Progenitor cell of endocrine pancreas (in vitro differentiated cells): ENCODE results near the gene SH3BP5. TPM values are rescaled to one million over a fixed set of nuclear protein-coding genes. Genes with fewer than 3 reads are reported as not detected.

Source experiments
- DNase-seq: peaks from one replicate; pipeline ENCODE4 v3.0.0; 2021; ENCODE audit warnings: low spot score; ENCODE audit not compliant: unreplicated experiment
- H3K27ac Mint-ChIP-seq: 2 replicates; pipeline ENCODE4 v1.8.0; 2021; ENCODE audit warnings: mild to moderate bottlenecking, moderate library complexity, mixed read lengths
- H3K27me3 Mint-ChIP-seq: 2 replicates; pipeline ENCODE4 v1.8.0; 2021; ENCODE audit warnings: mixed read lengths
- H3K36me3 Mint-ChIP-seq: 2 replicates; pipeline ENCODE4 v1.8.0; 2022; ENCODE audit warnings: mixed read lengths; ENCODE audit not compliant: insufficient read depth
- H3K4me1 Mint-ChIP-seq: 2 replicates; pipeline ENCODE4 v1.8.0; 2021; ENCODE audit warnings: low read depth, mixed read lengths
- H3K4me3 Mint-ChIP-seq: 2 replicates; pipeline ENCODE4 v1.8.0; 2021; ENCODE audit warnings: low read depth, mild to moderate bottlenecking, moderate library complexity, mixed read lengths
- H3K9me3 Mint-ChIP-seq: 2 replicates; pipeline ENCODE4 v1.8.0; 2021; ENCODE audit warnings: low read depth, mixed read lengths
- total RNA-seq: library from RNA; stranded (reverse); gene quantifications from 2 replicates; pipeline ENCODE4 v1.2.1, GENCODE V29; 2021
- TF ChIP-seq, protein P1 (sequence below): fragments of 200-600 bp; sonication (generic); IDR thresholded peaks from one replicate; pipeline ENCODE4 v1.5.0; 2021; ENCODE audit warnings: antibody characterized with exemption, mild to moderate bottlenecking; ENCODE audit not compliant: unreplicated experiment

The SH3BP5 gene
- total RNA-seq, 1 donor from 2014 or later, result 11.6 TPM

DNA sequence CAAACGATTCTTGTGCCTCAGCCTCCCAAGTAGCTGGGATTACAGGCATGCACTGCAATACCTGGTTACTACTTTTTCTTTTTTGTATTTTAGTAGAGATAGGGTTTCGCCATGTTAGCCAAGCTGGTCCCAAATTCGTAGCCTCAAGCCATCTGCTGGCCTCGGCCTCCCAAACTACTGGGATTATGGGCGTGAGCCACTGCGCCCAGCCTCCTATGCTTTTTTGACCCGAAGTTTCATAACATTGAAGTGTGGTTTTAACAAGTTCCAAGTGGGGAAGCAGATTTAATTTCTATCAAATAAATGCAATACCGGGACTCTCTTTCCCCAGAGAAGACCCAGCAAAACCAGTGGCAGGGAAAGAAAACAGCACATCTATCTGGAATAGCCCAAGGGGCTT lies 13.7 kb downstream of the SH3BP5 start:
- no peaks in the 10 kb centered on the region for H3K36me3 Mint-ChIP-seq
- no peaks in the 10 kb centered on the region for H3K27me3 Mint-ChIP-seq
- TF ChIP-seq, protein P1, sequence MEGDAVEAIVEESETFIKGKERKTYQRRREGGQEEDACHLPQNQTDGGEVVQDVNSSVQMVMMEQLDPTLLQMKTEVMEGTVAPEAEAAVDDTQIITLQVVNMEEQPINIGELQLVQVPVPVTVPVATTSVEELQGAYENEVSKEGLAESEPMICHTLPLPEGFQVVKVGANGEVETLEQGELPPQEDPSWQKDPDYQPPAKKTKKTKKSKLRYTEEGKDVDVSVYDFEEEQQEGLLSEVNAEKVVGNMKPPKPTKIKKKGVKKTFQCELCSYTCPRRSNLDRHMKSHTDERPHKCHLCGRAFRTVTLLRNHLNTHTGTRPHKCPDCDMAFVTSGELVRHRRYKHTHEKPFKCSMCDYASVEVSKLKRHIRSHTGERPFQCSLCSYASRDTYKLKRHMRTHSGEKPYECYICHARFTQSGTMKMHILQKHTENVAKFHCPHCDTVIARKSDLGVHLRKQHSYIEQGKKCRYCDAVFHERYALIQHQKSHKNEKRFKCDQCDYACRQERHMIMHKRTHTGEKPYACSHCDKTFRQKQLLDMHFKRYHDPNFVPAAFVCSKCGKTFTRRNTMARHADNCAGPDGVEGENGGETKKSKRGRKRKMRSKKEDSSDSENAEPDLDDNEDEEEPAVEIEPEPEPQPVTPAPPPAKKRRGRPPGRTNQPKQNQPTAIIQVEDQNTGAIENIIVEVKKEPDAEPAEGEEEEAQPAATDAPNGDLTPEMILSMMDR, result no peak
- peaks cover 15% of the 10 kb centered on the region for H3K4me1 Mint-ChIP-seq
- H3K9me3 Mint-ChIP-seq, result no peaks in the 10 kb centered on the region
- no peak overlapping the region for H3K4me3 Mint-ChIP-seq
- no peak overlapping the region for H3K27ac Mint-ChIP-seq
- DNase-seq, result no peak

DNA sequence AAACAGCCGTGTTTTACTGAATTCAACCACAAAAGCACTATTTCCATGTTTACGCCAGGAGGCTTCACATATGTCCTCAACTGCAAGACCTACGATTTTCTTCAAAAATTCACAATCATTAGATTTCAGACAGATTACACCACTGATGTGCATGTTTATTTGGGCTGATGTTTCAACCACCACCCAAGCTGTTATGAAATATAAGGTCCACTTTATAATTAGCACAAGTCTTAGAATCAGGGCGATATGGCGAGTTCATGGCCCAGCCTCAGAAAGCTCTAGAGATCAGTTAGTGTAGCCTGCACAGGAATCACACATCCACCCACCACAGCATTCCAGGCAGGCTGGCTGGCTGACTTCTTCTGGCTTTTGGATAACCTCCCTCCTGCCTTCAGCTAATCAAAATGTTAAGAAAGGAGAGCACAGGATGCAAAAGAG lies 15.4 kb downstream of the SH3BP5 start:
- H3K36me3 Mint-ChIP-seq, result no peaks in the 10 kb centered on the region
- TF ChIP-seq, protein P1, result no peak
- no peak overlapping the region for H3K4me3 Mint-ChIP-seq
- DNase-seq, result no peak
- H3K27me3 Mint-ChIP-seq, result no peaks in the 10 kb centered on the region
- no peak overlapping the region for H3K27ac Mint-ChIP-seq
- H3K4me1 Mint-ChIP-seq, result peaks cover 18% of the 10 kb centered on the region
- no peaks in the 10 kb centered on the region for H3K9me3 Mint-ChIP-seq

DNA sequence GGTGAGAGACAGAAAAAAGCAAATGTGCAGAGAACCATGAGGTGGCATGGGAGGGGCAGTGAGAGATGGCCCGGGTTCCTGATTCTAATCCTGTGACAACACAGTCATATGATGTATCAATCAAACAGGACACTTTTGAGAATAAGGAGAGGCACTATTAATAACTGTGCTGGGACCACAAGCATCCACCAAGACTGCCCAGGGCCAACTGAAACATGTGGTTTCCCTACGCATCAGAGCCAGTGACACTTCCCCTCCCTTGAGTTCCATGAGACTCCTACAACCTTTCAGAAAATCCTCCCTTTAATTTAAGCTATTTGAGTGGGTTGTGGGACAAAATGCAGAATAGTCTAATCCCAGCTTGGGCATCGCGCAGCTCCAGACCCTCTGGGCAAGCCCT lies 17.4 kb downstream of the SH3BP5 start:
- Mint-ChIP-seq H3K27ac (no peak overlapping the region), H3K9me3 (no peaks in the 10 kb centered on the region), H3K4me1 (peaks cover 29% of the 10 kb centered on the region), H3K4me3 (no peak overlapping the region), H3K36me3 (no peaks in the 10 kb centered on the region), H3K27me3 (no peaks in the 10 kb centered on the region)
- no peak for DNase-seq
- TF ChIP-seq, protein P1, result no peak

DNA sequence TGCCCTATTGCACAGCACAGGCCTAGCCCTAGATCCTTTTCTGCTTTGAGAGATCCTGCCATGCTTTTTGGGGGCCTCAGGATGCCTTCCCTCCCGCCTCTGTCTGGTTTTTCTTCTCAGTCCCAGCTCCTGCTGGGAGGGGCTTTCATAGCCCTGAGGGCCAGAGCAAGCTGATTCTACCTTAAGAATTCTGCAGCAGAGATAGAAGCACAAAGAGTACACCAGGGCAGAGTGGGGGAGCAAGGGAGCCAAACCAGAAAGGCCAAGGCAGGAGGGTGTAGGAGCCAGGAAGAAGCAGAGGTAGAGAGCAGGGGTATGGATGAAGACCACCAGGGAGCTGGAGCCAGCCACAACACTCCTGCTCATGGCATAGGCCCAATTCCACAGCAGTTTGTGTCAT lies 18.1 kb downstream of the SH3BP5 start:
- H3K36me3 Mint-ChIP-seq, result no peaks in the 10 kb centered on the region
- TF ChIP-seq, protein P1, result no peak
- peaks cover 28% of the 10 kb centered on the region for H3K4me1 Mint-ChIP-seq
- no peak for DNase-seq
- H3K9me3 Mint-ChIP-seq, result no peaks in the 10 kb centered on the region
- no peaks in the 10 kb centered on the region for H3K27me3 Mint-ChIP-seq
- H3K4me3 Mint-ChIP-seq, result no peak overlapping the region
- peak overlapping the region; percentile 6 for H3K27ac Mint-ChIP-seq

DNA sequence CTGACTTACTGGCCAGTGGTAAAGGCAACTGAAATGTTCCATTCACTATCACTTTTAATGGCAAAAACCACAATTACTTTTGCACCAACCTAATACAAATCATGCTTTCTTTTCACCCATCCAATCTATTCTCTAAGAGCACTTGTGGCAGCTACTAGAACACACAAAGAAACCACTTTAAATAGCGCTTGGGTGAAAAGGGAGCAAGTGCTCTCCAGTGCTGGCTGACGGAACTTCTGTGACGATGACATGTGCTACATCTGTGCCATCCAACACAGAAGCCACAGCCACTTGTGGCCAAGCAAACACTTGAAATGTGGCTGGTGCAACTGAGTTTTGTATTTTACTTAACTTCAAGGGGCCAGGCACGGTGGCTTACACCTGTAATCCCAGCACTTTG lies 18.9 kb downstream of the SH3BP5 start:
- H3K27me3 Mint-ChIP-seq, result no peaks in the 10 kb centered on the region
- H3K36me3 Mint-ChIP-seq, result no peaks in the 10 kb centered on the region
- H3K4me3 Mint-ChIP-seq, result no peak overlapping the region
- TF ChIP-seq, protein P1, result no peak
- peaks cover 31% of the 10 kb centered on the region for H3K4me1 Mint-ChIP-seq
- no peak overlapping the region for H3K27ac Mint-ChIP-seq
- no peak for DNase-seq
- no peaks in the 10 kb centered on the region for H3K9me3 Mint-ChIP-seq
